ENCODE measurements around the gene FAM8A1.

FAM8A1 gene

GRCh38 chr6:17601386-17601703, 1.2 kb downstream of the FAM8A1 start:
- no peak for DNase-seq (ENCODE audit: low spot score)

- no peak for DNase-seq (ENCODE audit: low spot score)
Observed at GRCh38 chr6:17602888-17603287, 2.8 kb downstream of the FAM8A1 start.

- no peak for DNase-seq (ENCODE audit: low spot score)
Observed at GRCh38 chr6:17606606-17607005, 6.5 kb downstream of the FAM8A1 start.

GRCh38 chr6:17610835-17611234, 10.7 kb downstream of the FAM8A1 start:
- DNase-seq (ENCODE audit: low spot score): no peak

GRCh38 chr6:17612048-17612447, 11.9 kb downstream of the FAM8A1 start:
- no peak for DNase-seq (ENCODE audit: low spot score)

- no peak for DNase-seq (ENCODE audit: low spot score)
Observed at GRCh38 chr6:17615794-17616193, 15.7 kb downstream of the FAM8A1 start.

- DNase-seq (ENCODE audit: low spot score): no peak
Observed at GRCh38 chr6:17621003-17621402, 20.9 kb downstream of the FAM8A1 start.

- DNase-seq (ENCODE audit: low spot score): peak; percentile 18
Observed at GRCh38 chr6:17622144-17622543, 22.0 kb downstream of the FAM8A1 start.

GRCh38 chr6:17624396-17624795, 24.3 kb downstream of the FAM8A1 start:
- no peak for DNase-seq (ENCODE audit: low spot score)

- no peak for DNase-seq (ENCODE audit: low spot score)
Observed at GRCh38 chr6:17628873-17629272, 28.8 kb downstream of the FAM8A1 start.

GRCh38 chr6:17629824-17630510, 29.9 kb downstream of the FAM8A1 start:
- no peak for DNase-seq (ENCODE audit: low spot score)

- no peak for DNase-seq (ENCODE audit: low spot score)
Observed at GRCh38 chr6:17630511-17631073, 30.5 kb downstream of the FAM8A1 start.

- no peak for DNase-seq (ENCODE audit: low spot score)
Observed at GRCh38 chr6:17632934-17633333, 32.8 kb downstream of the FAM8A1 start.

- DNase-seq (ENCODE audit: low spot score): no peak
Observed at GRCh38 chr6:17633465-17634188, 33.5 kb downstream of the FAM8A1 start.

GRCh38 chr6:17635568-17635967, 35.5 kb downstream of the FAM8A1 start:
- no peak for DNase-seq (ENCODE audit: low spot score)

- DNase-seq (ENCODE audit: low spot score): no peak
Observed at GRCh38 chr6:17638212-17638715, 38.2 kb downstream of the FAM8A1 start.

- no peak for DNase-seq (ENCODE audit: low spot score)
Observed at GRCh38 chr6:17640477-17640917, 40.4 kb downstream of the FAM8A1 start.

GRCh38 chr6:17648745-17649144, 48.6 kb downstream of the FAM8A1 start:
- DNase-seq (ENCODE audit: low spot score): no peak

- DNase-seq (ENCODE audit: low spot score): no peak
Observed at GRCh38 chr6:17650656-17651309, 50.7 kb downstream of the FAM8A1 start.

GRCh38 chr6:17653198-17653882, 53.2 kb downstream of the FAM8A1 start:
- DNase-seq (ENCODE audit: low spot score): no peak

- DNase-seq (ENCODE audit: low spot score): no peak
Observed at GRCh38 chr6:17656092-17656491, 56.0 kb downstream of the FAM8A1 start.

- no peak for DNase-seq (ENCODE audit: low spot score)
Observed at GRCh38 chr6:17656644-17657043, 56.5 kb downstream of the FAM8A1 start.
